ENCODE measurements around the gene RAD17.
"Not testable (repeated sequence)": the region's sequence is repeated elsewhere in the genome, so short reads cannot be mapped to it uniquely, and the experiment has no call there.

RAD17 gene

GRCh38 chr5:69369340-69370121 lies at the start of gene RAD17, which contains the start of the genes AK6 and TAF9:
TSS of gene RAD17 (plus strand) at chr5:69369818. CDS start at chr5:69372209, 2,391 bp downstream.
TSS of gene AK6 (minus strand) at chr5:69369520. CDS start at chr5:69369490, 30 bp downstream.
TSS of gene TAF9 (minus strand) at chr5:69369520. CDS start at chr5:69365737, 3,783 bp downstream.
- FAIRE-seq (peak; percentile 76), DNase-seq (ENCODE audit: insufficient read length, low spot score) (peak; percentile 91)

- no peak for DNase-seq (ENCODE audit: insufficient read length, low spot score)
- no peak for FAIRE-seq
These were observed 43.3 kb upstream of the RAD17 start for GRCh38 chr5:69326365-69326764.

GRCh38 chr5:69329905-69330489 lies 39.6 kb upstream of the RAD17 start:
- FAIRE-seq (no peak), DNase-seq (ENCODE audit: insufficient read length, low spot score) (peak; percentile 13)

- FAIRE-seq (no peak), DNase-seq (ENCODE audit: insufficient read length, low spot score) (no peak)
These were observed 37.8 kb upstream of the RAD17 start for GRCh38 chr5:69331528-69332445.

GRCh38 chr5:69333668-69334315 lies 35.8 kb upstream of the RAD17 start:
- FAIRE-seq; DNase-seq (ENCODE audit: insufficient read length, low spot score): not testable (repeated sequence)

GRCh38 chr5:69334793-69335268 lies 34.8 kb upstream of the RAD17 start:
- DNase-seq (ENCODE audit: insufficient read length, low spot score), result peak; percentile 77
- FAIRE-seq, result no peak

GRCh38 chr5:69335341-69335935 lies 34.2 kb upstream of the RAD17 start:
- FAIRE-seq, result no peak
- no peak for DNase-seq (ENCODE audit: insufficient read length, low spot score)

- FAIRE-seq (no peak), DNase-seq (ENCODE audit: insufficient read length, low spot score) (no peak)
These were observed 28.0 kb upstream of the RAD17 start for GRCh38 chr5:69341520-69342161.

GRCh38 chr5:69343083-69343482 lies 26.5 kb upstream of the RAD17 start:
- FAIRE-seq, result no peak
- DNase-seq (ENCODE audit: insufficient read length, low spot score), result no peak

GRCh38 chr5:69350664-69351063 lies 19.0 kb upstream of the RAD17 start:
- DNase-seq (ENCODE audit: insufficient read length, low spot score) (no peak), FAIRE-seq (no peak)

GRCh38 chr5:69359699-69360098 lies 9.9 kb upstream of the RAD17 start:
- DNase-seq (ENCODE audit: insufficient read length, low spot score), result no peak
- no peak for FAIRE-seq

- DNase-seq (ENCODE audit: insufficient read length, low spot score) (no peak), FAIRE-seq (no peak)
These were observed 9.2 kb upstream of the RAD17 start for GRCh38 chr5:69360442-69360841.

- peak; percentile 11 for DNase-seq (ENCODE audit: insufficient read length, low spot score)
These were observed 5.2 kb upstream of the RAD17 start for GRCh38 chr5:69364414-69364813.

GRCh38 chr5:69364850-69365249 lies 4.8 kb upstream of the RAD17 start:
- peak; percentile 48 for FAIRE-seq
- DNase-seq (ENCODE audit: insufficient read length, low spot score), result no peak

More at GRCh38 chr5:69364414-69364813, 5.2 kb upstream of the RAD17 start:
- no peak for FAIRE-seq

GRCh38 chr5:69367697-69368279 lies 1.8 kb upstream of the RAD17 start:
- FAIRE-seq (no peak), DNase-seq (ENCODE audit: insufficient read length, low spot score) (no peak)

- DNase-seq (ENCODE audit: insufficient read length, low spot score) (peak; percentile 5), FAIRE-seq (no peak)
These were observed 919 bp upstream of the RAD17 start for GRCh38 chr5:69368458-69369339.

- FAIRE-seq; DNase-seq (ENCODE audit: insufficient read length, low spot score): not testable (repeated sequence)
These were observed 717 bp downstream of the RAD17 start for GRCh38 chr5:69370335-69370734.

GRCh38 chr5:69372394-69372793 lies 2.8 kb downstream of the RAD17 start:
- DNase-seq (ENCODE audit: insufficient read length, low spot score), result no peak
- FAIRE-seq, result no peak
